Endometrial microvascular endothelial cells (primary cell): ENCODE data around the gene ASIC4. TPM values are rescaled to one million over a fixed set of nuclear protein-coding genes. Genes with fewer than 3 reads are reported as not detected.

Experiments used
- in situ Hi-C: cut with HindIII; loops from 2 replicates; pipeline ENCODE4 v1.10.0; 2017; ENCODE audit warnings: low sequenced_read_pairs, low pct_unique_long_range_greater_than_20kb; ENCODE audit errors: inconsistent ontology term
- total RNA-seq: library from RNA; depleted of rRNA; stranded (reverse); fragments of >200 nt; gene quantifications from one replicate; pipeline ENCODE4 v1.2.3, GENCODE V29; 2015; ENCODE audit errors: inconsistent ontology term

ASIC4 gene
- total RNA-seq, 1 donor from 2014 or later = not detected

DNA sequence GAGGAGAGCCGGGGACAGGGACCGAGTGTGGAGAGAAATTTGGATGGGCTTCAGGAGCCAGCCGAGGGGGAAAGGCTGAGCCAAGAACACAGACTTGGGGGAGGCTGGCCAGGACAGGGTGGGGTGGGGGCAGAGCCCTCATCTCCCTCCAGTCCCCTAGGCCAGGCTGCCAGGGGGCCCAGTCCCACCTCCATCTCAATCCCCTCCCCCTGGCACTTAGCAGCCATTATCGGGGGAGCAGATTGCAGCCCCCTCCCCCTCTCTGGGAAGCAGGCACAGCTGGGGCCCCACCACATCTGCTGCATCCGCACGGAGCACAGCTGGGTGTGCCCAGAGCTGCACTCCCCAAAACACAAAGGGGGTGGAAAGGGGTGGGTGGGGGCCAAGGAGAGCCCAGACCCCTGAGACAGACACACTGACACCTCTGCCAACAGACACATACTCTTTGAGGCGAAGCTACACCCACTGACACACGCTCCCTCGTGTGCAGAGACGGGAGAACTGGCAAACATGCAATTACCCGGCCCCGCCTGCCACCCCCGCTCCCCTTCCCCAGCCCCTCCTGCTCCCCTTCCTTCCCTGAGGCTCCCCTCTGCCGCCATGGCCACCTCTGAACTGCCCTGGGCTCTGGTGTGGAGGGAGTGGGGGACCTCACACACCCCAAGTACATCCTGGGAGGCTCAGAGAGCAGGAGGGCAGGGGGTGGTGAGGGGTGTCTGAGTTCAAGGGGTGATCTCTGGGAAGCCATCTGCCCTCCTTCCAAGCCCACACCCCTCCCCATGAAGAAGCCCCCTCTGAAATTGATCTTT is 5.1 kb upstream of the ASIC4 start:
- in situ Hi-C loops = no loop called here

DNA sequence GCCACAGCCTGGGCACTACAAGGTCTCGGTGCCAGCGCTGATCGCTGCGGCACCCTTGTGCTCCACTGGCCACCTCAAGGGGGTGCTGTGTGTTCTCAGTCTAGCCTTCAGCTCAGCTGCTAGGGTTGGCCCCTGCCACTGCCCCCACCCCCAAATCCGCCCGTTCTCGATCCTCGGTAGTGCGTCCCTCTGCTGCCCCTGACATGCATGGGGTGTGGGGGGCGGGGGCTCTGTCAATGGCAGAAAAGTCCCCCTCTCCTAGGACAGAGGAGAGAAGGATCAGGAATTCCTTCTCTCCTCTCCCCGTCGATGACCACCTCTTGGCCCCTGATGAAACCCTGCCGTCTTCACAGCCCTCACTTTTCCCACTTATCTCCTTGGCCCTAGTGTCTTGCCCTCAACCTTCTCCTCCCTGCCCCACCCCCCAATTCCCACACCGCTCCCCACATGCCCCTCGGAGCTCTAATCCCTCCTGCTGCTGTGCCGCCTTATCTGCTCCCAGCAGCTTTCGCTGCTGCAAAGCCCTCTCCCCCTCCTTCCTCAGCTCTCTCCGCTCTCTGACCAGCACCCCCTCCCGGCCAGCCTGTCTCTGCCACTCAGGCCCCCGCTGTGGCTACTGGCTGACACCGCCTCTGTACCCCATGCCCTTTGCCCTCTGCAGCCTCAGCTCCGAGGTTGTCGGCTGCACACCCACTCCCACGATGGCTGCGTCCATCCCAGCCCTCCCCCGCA is 4.3 kb upstream of the ASIC4 start:
- in situ Hi-C loops = no loop called here

DNA sequence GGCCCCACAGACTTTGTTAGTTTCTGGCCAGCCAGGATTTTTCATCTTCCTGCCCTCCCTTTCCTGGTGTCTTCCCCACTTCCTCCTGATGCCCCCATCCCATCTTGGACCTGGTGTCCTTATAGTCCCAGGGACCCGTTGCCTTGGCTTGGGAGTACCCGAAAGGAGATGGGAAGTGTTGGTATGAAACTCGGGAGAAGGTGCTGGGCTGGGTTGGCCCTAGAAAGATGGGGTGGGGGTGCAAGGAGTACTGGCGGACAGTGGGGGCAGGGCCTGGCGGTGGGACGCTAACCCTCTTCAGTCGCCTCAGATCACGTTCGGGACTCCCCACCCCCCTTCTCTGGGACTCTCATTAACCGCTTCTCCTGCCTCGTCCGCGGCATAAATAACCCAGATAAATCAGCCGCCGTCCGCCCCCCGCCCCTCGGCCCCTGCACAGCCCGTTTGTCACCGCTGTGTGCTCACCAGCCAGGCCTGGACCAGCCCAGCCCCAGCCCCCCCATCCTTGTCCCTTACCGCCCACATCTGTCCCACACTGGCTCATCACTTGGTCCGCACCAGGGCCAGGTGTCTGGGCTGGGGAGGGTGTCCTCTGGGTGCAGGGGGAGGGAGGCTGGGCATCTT is 3.7 kb upstream of the ASIC4 start:
- in situ Hi-C loops = no loop called here

DNA sequence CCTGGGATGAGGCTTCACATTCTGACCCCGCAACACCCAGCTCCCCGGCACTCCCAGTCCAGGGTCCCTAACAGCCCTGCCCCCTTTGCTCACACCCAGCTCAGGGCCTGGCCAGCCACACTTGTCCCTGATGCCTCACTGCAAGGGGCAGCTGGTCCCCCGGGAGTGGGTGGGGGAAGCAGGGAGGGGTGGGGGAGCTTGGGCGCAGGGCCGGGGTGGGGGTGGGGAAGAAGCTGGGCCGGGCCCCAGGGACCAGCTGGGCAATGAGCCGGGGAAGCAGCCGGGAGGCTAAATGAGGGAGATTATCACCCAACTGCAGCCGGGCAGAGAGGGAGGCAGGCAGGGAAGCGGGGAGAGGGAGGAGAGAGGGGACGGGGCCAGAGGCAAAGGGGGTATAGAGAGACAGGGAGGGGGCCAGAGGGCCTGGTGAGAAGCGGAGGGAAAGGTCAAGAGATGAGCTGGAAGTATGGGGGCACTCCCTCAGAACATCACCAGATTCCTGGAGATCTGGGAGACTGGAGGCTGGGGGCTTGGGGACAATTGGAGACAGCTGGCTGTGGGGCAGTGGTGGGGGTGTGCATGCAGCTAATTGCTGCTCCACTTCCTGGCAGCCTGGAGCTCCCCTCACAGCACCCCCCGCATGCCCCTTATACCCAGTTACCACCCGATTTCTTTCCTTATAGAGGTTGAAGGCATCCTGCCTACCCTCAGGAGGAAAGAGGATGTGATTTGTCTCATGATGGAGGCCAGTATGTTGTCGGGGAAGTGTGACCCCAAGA is 2.5 kb upstream of the ASIC4 start:
- in situ Hi-C loops = no loop called here

DNA sequence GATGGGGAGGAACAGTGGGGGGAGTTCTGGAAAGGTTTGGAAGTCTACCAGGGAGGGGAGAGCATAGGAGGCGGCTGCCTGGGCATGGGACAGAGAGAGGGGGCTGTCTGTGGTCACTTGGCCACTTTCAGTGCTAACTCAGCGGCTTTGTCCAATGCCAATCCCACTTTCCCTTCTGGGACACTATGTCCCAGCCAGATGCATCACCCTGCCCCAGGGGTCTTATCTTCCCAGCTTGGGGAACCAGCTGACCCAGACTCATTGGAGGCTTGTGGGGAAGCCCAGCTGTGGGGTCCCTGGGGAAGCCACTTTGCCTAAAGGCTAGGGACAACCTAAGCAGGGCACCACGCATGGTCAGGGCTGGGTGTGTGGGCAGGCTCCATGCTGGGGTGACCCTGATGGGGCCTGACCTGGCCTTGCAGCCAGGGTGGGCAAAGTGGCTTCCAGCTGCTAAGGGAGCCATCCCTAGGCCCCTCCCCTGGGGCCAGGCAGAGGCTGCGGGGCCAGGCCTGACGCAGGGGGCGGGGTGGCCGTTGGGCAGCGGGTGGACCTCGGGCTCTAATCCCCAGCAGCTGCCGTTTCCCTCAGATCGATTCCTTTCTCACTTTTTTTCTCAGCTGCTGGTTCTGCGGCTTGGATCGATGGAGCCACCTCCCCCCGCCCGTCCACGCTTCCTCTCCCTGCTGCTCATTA is 1.6 kb upstream of the ASIC4 start:
- in situ Hi-C loops = no loop called here

DNA sequence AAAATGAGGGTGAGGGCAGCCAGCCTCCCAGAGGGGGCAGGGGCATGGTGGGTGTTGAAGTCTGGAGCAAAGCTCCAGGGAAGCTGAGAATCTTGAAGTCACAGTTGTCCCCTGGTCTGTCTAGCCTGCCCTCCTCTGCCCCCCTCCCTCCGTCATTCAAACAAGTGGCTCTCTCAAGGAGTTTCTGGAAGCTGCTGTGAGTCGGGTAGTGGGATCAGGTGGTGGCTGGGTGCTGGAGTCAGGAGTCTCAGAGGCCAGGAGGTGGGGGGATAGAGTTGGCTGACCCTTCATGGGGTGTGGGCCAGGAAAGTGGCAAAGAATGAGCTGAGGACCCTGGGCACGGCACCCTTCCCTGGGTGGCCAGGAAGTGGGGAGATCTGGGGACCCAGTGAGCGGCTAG is 495 bp upstream of the ASIC4 start:
- in situ Hi-C loops = no loop called here

DNA sequence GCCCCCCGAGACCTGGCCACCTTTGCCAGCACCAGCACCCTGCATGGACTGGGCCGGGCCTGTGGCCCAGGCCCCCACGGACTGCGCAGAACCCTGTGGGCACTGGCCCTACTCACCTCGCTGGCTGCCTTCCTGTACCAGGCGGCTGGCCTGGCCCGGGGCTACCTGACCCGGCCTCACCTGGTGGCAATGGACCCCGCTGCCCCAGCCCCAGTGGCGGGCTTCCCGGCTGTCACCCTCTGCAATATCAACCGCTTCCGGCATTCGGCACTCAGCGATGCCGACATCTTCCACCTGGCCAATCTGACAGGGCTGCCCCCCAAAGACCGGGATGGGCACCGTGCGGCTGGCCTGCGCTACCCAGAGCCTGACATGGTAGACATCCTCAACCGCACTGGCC is 554 bp downstream of the ASIC4 start:
- in situ Hi-C loops = no loop called here

DNA sequence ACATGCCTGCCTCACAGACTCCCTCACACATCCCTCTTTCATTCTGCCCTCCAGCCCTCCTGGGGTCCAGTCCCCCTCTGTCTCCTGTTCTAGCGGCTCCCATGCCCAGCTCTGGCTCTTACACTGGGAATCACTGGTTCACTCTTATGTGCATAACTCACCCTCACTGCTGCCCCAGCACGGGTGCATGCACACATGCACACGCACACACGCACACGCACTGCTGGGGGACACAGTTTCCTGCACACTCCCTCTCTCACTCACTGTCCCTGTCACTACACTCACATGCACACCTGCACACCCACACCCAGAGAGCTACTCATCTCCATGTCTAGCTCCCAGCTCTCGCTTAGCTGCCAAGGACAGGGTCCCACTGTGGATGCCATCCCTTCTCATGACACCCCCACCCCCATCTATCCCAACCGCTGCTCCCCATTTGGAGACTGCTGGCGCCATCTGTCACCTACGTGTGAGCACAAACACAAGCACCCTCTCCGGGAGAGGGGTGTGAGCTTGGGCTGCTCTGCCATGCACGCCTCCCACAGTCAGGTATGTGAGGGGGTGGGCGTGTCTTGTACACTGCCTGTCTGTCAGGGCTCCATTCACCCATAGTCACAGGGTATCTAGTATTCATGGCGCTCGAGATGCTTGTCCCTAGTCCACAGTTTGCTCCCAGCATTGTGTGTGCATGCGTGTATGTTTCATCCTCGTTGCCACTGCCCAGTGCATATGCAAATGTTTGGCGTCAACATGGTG is 1.8 kb downstream of the ASIC4 start:
- in situ Hi-C loops = no loop called here

DNA sequence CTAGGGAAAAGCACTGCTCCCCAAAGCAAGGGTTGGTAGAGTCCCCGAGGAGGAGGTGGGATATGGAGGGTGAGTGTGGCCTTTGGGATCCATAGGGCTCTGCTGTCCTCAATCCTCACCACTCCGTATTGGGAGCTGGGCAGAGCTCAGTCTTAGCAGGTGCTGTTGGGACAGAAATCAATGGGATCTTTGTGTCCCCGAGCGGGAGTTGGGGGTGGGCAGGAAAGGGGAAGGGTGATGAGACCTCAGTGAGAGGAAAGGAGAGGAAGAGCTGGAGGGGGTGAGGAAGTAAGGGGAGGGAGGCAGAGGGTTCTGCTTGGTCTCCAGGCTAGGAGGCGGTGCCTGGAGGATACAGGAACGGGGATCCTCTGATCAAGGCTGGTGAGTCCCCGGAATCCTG is 2.6 kb downstream of the ASIC4 start:
- in situ Hi-C loops = no loop called here

DNA sequence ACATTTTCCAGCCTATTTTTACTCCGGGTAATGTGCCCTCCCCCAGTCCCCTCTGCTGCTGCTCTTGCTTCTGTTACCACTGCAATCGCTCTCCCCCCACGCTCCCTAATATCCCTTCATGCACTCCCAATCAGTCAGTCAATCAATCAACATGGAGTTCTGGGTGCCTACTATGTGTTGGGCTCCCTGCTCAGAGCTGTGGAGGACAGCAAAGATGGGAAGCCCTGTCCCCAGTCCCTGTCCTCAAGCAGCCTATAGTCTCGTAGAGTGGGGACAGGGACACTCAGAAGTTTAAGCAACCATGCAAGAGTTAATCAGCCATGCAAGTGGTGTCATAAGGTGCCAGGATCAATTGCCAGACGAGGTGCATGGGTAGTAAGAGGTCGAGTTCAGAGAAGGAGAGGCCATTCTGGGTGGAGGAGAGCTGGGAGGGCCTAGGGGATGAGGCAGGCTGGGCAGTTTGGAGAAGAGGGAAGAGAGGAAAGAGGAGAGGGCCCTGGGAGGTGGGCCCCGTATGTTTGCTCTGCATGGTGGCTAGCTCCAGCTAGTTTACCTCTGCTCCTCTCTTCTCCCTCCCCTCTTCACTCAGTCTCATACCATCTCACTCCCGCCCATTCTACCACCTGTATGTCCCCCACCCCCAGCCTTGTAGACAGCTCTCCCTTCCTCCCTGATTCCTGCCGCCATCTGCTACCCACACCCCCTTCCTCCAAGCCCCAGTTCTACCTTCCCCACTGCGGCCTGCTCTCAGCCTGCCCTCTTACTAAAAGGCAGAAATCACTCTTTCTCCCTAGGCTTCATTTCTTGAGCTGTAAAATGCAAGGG is 3.9 kb downstream of the ASIC4 start:
- in situ Hi-C loops = no loop called here

DNA sequence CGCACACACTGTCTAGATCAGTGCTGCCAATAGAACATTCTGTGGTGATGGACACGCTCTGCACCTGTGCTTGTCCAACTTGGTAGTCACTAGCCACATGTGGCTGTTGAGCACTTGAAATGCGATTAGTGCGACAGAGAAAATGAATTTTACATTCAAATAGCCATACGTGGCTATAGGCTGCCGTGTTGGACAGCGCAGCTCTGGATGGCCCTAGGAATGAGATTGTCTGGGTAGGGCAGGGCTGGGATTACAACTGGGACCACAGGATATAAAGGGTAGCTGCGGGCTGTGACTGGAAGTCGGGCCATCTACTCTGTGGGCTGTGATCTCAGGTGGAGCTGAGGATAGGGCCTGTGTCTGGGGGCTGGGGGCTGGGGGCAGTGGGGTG is 5.2 kb downstream of the ASIC4 start:
- in situ Hi-C loops = no loop called here

DNA sequence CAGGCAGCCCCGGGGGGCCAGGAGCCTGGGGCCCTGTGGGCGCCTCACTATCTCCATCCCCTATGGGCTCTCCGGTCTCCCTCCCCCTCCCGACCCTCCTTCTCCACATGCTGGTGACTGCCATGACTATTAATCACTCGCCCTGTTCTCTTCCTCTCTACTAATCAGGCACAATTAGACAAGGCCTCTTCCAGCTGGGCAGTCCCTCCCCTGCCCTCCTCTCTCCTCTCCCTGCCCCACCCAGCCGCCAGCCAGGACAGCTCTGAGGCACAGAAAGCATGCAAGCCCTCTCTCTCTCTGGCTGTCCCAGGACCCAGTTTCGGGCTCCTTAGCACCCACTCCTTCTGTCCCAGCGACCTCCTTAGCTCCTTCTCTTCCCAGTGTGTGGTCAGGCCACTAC is 5.8 kb downstream of the ASIC4 start:
- in situ Hi-C loops = no loop called here

DNA sequence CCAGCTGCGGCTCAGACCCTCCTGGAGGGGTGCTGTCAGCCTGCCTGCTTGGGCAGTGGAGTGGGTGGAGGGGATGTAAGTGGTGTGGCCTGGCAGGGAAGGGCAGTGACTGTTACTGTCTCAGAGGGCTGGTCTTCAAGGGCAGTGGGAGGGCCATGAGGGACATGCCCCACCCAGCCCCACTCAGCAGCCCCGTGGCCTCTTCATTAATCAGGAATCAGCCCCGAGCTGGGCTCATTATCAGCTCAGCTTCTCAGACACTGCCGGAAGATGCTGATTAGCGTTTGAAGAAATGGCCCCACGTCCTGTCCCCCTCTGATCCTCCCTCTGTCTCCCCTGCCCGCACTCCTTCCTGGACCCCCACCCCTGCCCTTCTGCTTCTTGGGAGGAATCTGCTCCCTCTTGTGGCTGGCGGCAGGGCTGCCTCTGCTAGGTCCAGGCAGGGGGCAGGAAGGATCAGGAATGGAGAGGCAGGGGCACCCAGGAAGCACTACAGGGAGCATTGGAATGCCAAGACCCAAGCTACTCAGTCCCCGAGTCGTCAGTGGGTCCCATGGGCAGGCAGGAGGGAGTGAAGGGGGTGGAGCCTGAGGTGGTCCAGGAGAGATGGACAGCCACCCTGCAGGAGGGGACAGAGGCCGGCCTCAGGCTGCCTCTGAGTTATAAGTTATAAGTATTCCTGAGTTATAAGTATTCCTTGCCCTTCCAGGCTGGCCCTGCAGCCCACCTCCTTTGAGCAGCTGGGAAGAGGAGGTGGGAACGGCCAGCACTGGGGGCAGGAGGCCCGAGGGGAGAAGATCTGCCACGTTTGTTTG is 7.0 kb downstream of the ASIC4 start:
- in situ Hi-C loops = no loop called here

DNA sequence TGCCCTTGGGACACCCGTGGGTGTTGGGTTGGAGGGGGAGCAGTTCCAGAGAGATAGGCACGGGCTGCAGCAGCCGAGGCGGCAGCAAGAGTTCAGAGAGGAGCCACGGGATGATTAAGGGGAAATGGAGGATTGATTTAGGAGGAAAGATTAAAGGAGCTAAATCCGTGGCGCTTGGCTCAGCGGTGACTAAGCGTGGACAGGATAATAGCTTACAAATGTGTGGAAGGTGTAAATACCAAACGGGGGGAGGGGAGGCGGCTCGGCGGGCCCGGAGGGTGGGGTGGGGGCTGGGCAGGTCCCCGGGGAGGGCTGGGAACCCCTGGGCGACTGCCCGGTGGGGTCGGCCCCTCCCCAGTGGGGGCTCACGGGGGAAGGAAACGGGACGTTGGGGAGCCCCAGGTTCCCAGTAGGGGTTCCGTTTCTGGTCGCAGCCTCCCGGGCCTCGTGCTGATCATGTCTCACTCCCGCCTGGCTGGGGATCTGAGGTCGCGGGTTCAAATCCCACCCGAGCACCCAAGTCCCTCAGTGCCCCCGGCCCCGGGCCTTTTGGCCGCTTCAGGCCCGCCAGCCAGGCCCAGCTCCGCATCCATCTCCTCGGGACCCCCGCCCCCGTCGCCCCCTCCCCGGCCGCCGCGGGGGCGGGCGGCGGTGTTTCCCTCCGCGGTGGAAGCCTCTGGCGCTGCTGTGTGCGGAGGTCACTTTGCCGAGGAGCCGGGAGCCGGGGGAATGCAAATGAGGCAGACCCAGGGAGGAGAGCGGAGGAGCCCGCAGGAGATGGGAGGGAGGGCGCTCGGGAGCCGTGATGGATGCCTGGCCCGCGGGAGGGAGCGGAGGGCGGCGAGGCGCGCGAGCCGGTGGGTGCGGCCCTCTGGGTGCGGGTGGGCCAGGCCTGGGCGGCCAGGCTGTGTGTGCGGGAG is 8.1 kb downstream of the ASIC4 start:
- in situ Hi-C loops = no loop called here

DNA sequence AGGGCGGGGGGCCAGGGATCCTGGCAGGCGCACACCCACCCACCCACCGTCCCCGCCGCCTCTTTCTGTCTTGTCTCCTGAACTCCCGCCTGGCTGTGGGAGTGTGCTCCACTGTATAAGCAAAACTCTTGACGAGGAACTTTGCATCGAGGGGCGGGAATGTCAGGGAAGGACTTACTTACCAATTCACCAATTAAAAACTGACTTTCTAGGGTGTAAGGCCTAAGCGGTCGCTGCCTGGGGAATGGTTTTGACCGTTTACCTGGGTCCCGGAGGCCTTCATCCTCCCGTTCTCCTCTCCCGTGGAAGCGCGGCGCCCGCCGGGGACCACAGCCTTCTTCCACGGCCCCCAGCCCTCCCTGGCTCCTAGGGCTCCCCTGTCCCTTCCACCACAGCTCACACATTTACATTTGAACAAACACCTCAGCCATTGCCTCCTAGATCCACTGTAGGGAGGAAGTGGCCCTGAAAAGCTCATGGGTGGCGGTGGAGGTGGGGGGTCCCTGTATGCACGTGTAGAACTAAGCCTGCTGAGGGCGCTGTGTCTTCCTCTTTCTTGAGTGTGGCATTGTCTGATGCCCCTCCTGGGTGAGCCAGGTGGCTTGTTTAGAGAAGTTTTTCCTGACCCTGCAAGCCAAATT is 8.9 kb downstream of the ASIC4 start:
- in situ Hi-C loops = no loop called here
